Measurements from ENCODE around the gene PPP1R1B.

GRCh38 chr17:39597372-39598046 is 29.2 kb upstream of the PPP1R1B start:
- TF ChIP-seq, protein P1, sequence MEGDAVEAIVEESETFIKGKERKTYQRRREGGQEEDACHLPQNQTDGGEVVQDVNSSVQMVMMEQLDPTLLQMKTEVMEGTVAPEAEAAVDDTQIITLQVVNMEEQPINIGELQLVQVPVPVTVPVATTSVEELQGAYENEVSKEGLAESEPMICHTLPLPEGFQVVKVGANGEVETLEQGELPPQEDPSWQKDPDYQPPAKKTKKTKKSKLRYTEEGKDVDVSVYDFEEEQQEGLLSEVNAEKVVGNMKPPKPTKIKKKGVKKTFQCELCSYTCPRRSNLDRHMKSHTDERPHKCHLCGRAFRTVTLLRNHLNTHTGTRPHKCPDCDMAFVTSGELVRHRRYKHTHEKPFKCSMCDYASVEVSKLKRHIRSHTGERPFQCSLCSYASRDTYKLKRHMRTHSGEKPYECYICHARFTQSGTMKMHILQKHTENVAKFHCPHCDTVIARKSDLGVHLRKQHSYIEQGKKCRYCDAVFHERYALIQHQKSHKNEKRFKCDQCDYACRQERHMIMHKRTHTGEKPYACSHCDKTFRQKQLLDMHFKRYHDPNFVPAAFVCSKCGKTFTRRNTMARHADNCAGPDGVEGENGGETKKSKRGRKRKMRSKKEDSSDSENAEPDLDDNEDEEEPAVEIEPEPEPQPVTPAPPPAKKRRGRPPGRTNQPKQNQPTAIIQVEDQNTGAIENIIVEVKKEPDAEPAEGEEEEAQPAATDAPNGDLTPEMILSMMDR (IDR thresholded peaks at IDR 0.05), result no peak
- TF ChIP-seq POLR2A (IDR thresholded peaks at IDR 0.05) (no peak), EP300 (IDR thresholded peaks at IDR 0.05) (no peak), POLR2AphosphoS5 (IDR thresholded peaks at IDR 0.05) (no peak)

Measured in suprapubic skin (tissue), 4 donors.